Thyroid gland (tissue), 4 donors: ENCODE results near the gene AARS2. TPM values are rescaled to one million over a fixed set of nuclear protein-coding genes. Genes with fewer than 3 reads are reported as not detected.
A peak's percentile ranks its signal among the peaks of the same experiment; 100 is the strongest.

ENCODE experiments used
- DNase-seq, 2 donors: peaks; one replicate each; pipeline ENCODE4 v3.0.0-alpha.2; 2019
- H3K27ac ChIP-seq, 3 donors: fragments of 200-600 bp; sonication (generic); 1 replicate in 2 of 3; 2 replicates in 1 of 3; pipeline ENCODE4 v1.5.1; 2016 to 2019; ENCODE audit warnings: mild to moderate bottlenecking in 1 of 3, moderate library complexity in 1 of 3
- H3K27me3 ChIP-seq: fragments of 200-600 bp; sonication (generic); one replicate; pipeline ENCODE4 v1.5.1; 2019
- H3K36me3 ChIP-seq, 2 donors: fragments of 200-600 bp; sonication (generic); one replicate each; pipeline ENCODE4 v1.5.1; 2016 to 2019
- H3K4me1 ChIP-seq, 2 donors: fragments of 200-600 bp; sonication (generic); one replicate each; pipeline ENCODE4 v1.5.1; 2017 to 2019
- H3K4me3 ChIP-seq, 3 donors: fragments of 200-600 bp; sonication (generic); replicated peaks in 1 of 3; 1 replicate in 2 of 3; 2 replicates in 1 of 3; pipeline ENCODE4 v1.5.1; 2016; ENCODE audit warnings: mild to moderate bottlenecking in 1 of 3
- H3K9me3 ChIP-seq: fragments of 200-600 bp; sonication (generic); one replicate; pipeline ENCODE4 v1.5.1; 2017
- CTCF ChIP-seq, 6 experiments: fragments of 200-600 bp in 3 of 6; fragments of 450-650 bp in 3 of 6; sonication (generic) in 3 of 6; IDR thresholded peaks; one replicate each; pipeline ENCODE4 v1.5.1; 2016 to 2019; ENCODE audit warnings: antibody characterized with exemption in 6 of 6, mild to moderate bottlenecking in 2 of 6, inconsistent platforms in 1 of 6, moderate library complexity in 1 of 6
- POLR2A ChIP-seq, 2 donors: fragments of 450-650 bp; IDR thresholded peaks; one replicate each; pipeline ENCODE4 v1.6.1; 2017; ENCODE audit warnings: antibody characterized with exemption in 2 of 2, mild to moderate bottlenecking in 2 of 2, moderate library complexity in 1 of 2
- WGBS, 2 donors: methylation state at CpG; one replicate each; pipeline ENCODE4 v1.1.5; 2017; 5-methylcytosine and 5-hydroxymethylcytosine counted together
- intact Hi-C: fragments of 100-400 bp; cut with DNase I; formaldehyde crosslinking; loops from one replicate; pipeline ENCODE4 v1.15.1; 2023
- total RNA-seq, 4 donors: library from RNA; depleted of rRNA; stranded (reverse); fragments of >200 nt; gene quantifications; one replicate each; pipeline ENCODE4 v1.2.3, GENCODE V29; 2016

Gene AARS2
- total RNA-seq, 4 donors from 2014 or later, result 9.7 to 18.0 (median 14.2) TPM

- H3K4me3 ChIP-seq, result no peak overlapping the region
- peaks cover 10% of the 10 kb centered on the region for H3K27me3 ChIP-seq
- intact Hi-C loops, result no loop called here
- no peaks in the 10 kb centered on the region for H3K36me3 ChIP-seq
- peaks cover 0 to 9% of the 10 kb centered on the region in 2 donors for H3K4me1 ChIP-seq
- H3K27ac ChIP-seq, result no peak overlapping the region
- H3K9me3 ChIP-seq, result no peaks in the 10 kb centered on the region
- WGBS, 2 donors, result 78% methylated on average over 12 to 23 of the region's 23 CpGs
- TF ChIP-seq CTCF (IDR thresholded peaks at IDR 0.05), result no peak
- no peak for TF ChIP-seq POLR2A (IDR thresholded peaks at IDR 0.05)
- no peak for DNase-seq
Observed at GRCh38 chr6:44276667-44277640, 36.2 kb downstream of the AARS2 start.

- Histone ChIP-seq H3K4me1 (peaks cover 0 to 9% of the 10 kb centered on the region in 2 donors), H3K27ac (no peak overlapping the region), H3K36me3 (no peaks in the 10 kb centered on the region), H3K4me3 (peak overlapping the region in 1 of 3 donors; percentile 21), H3K27me3 (peaks cover 10% of the 10 kb centered on the region), H3K9me3 (no peaks in the 10 kb centered on the region)
- TF ChIP-seq CTCF (IDR thresholded peaks at IDR 0.05), result no peak
- no peak for TF ChIP-seq POLR2A (IDR thresholded peaks at IDR 0.05)
- 23% methylated on average over 16 of the region's 109 CpGs; no CpG with 5 or more reads in 1 of the 2 donors for WGBS, 2 donors
- intact Hi-C loops, result no loop called here
- DNase-seq, result peak; percentile 20 to 24
Observed at GRCh38 chr6:44275749-44276648, 37.1 kb downstream of the AARS2 start.

GRCh38 chr6:44275271-44275748, 37.8 kb downstream of the AARS2 start:
- Histone ChIP-seq H3K27me3 (peaks cover 10% of the 10 kb centered on the region), H3K9me3 (no peaks in the 10 kb centered on the region)

GRCh38 chr6:44273617-44274016, 39.5 kb downstream of the AARS2 start:
- Histone ChIP-seq H3K36me3 (no peaks in the 10 kb centered on the region), H3K9me3 (no peaks in the 10 kb centered on the region), H3K27me3 (peaks cover 10% of the 10 kb centered on the region), H3K4me1 (peaks cover 0 to 15% of the 10 kb centered on the region in 2 donors), H3K27ac (no peak overlapping the region), H3K4me3 (no peak overlapping the region)
- DNase-seq, result no peak
- no peak for TF ChIP-seq POLR2A (IDR thresholded peaks at IDR 0.05)
- TF ChIP-seq CTCF (IDR thresholded peaks at IDR 0.05), result no peak
- 72 to 89% methylated on average over 1 of the region's 1 CpG for WGBS, 2 donors
- intact Hi-C loops, result no loop called here

More at GRCh38 chr6:44275271-44275748, 37.8 kb downstream of the AARS2 start:
- H3K36me3 ChIP-seq, result no peaks in the 10 kb centered on the region
- intact Hi-C loops, result no loop called here
- H3K27ac ChIP-seq, result no peak overlapping the region
- peaks cover 0 to 12% of the 10 kb centered on the region in 2 donors for H3K4me1 ChIP-seq
- no peak for DNase-seq
- 82 to 86% methylated on average over 46 to 55 of the region's 59 CpGs for WGBS, 2 donors
- TF ChIP-seq POLR2A (IDR thresholded peaks at IDR 0.05), result no peak
- no peak for TF ChIP-seq CTCF (IDR thresholded peaks at IDR 0.05)
- no peak overlapping the region for H3K4me3 ChIP-seq
